Calu3 (cell line): ENCODE results near the gene HMMR. TPM values are rescaled to one million over a fixed set of nuclear protein-coding genes. Genes with fewer than 3 reads are reported as not detected.
"Not testable (repeated sequence)": the region's sequence is repeated elsewhere in the genome, so short reads cannot be mapped to it uniquely, and the experiment has no call there.

Experiments
- BruUV-seq: library from RNA; stranded (reverse); fragments of 400-500 nt; replicated peaks from 2 replicates; lab custom pipeline; 2021; lab: Mats Ljungman, UMichigan
- CTCF ChIA-PET: fragments of 300-600 bp; sonication (Branson Sonifier 250); formaldehyde crosslinking; loops from one replicate; lab custom pipeline; 2022; ENCODE audit warnings: antibody characterized with exemption; lab: Charles Lee
- DNase-seq: peaks from one replicate; pipeline ENCODE4 v3.0.0; 2022
- H3K27ac Mint-ChIP-seq: one replicate; pipeline ENCODE4 v1.8.0; 2022; ENCODE audit warnings: mixed read lengths; ENCODE audit not compliant: unreplicated experiment
- H3K27me3 Mint-ChIP-seq: one replicate; pipeline ENCODE4 v1.8.0; 2022; ENCODE audit warnings: mixed read lengths; ENCODE audit not compliant: unreplicated experiment
- H3K36me3 Mint-ChIP-seq: one replicate; pipeline ENCODE4 v1.8.0; 2022; ENCODE audit warnings: mild to moderate bottlenecking, moderate library complexity, mixed read lengths; ENCODE audit not compliant: insufficient read depth, unreplicated experiment
- H3K4me1 Mint-ChIP-seq: one replicate; pipeline ENCODE4 v1.8.0; 2022; ENCODE audit warnings: mild to moderate bottlenecking, low read depth, mixed read lengths; ENCODE audit not compliant: unreplicated experiment
- H3K4me3 Mint-ChIP-seq: one replicate; pipeline ENCODE4 v1.8.0; 2022; ENCODE audit warnings: mild to moderate bottlenecking, low read depth, moderate library complexity, mixed read lengths; ENCODE audit not compliant: unreplicated experiment
- H3K9me3 Mint-ChIP-seq: one replicate; pipeline ENCODE4 v1.8.0; 2022; ENCODE audit warnings: low read depth, mixed read lengths; ENCODE audit not compliant: unreplicated experiment
- CTCF ChIP-seq: fragments of 200-600 bp; IDR thresholded peaks from one replicate; pipeline ENCODE4 v1.8.0; 2022; ENCODE audit warnings: antibody characterized with exemption; ENCODE audit not compliant: unreplicated experiment
- intact Hi-C: fragments of 100-400 bp; cut with micrococcal nuclease; formaldehyde crosslinking; loops from one replicate; pipeline ENCODE4 v1.10.0; 2022; ENCODE audit not compliant: unreplicated experiment
- total RNA-seq: library from RNA; stranded (reverse); gene quantifications from 2 replicates; pipeline ENCODE4 v1.2.3, GENCODE V29; 2022

The HMMR gene
- total RNA-seq, 1 experiment from 2014 or later: 54.3 TPM

- no TSS peak for BruUV-seq
- TF ChIP-seq CTCF: no peak
- Mint-ChIP-seq H3K36me3 (peaks cover 72% of the 10 kb centered on the region), H3K27ac (no peak overlapping the region), H3K4me1 (no peaks in the 10 kb centered on the region), H3K27me3 (no peaks in the 10 kb centered on the region), H3K4me3 (no peak overlapping the region), H3K9me3 (no peaks in the 10 kb centered on the region)
- intact Hi-C loops: no loop called here
- CTCF ChIA-PET: interaction anchor here (0.6 kb wide), 1 partner anchor 8 kb away, joined by 4 read pairs; no protein-coding TSS in a partner anchor
- DNase-seq: no peak
Observed at GRCh38 chr5:163448491-163448890, 11.9 kb upstream of the HMMR start.

DNA sequence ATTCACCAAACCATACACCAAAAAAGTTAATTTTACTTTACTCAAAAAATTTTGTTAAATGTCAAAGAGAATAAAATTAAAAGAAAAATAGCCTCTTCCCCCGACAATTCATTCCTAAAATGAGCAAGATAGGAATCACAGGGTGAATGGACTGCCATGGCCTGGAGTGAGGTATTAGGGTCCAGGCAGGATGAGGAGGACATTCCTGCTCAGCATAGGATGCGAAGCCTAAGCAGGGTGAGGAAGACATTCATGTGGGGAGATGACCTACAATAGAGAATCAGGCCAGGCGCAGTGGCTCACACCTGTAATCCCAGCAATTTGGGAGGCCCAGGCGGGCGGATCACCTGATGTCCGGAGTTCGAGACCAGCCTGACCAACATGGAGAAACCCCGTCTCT lies 8.9 kb upstream of the HMMR start:
- H3K9me3 Mint-ChIP-seq: no peaks in the 10 kb centered on the region
- no peak overlapping the region for H3K27ac Mint-ChIP-seq
- DNase-seq: no peak
- no peak overlapping the region for H3K4me3 Mint-ChIP-seq
- H3K4me1 Mint-ChIP-seq: peaks cover 11% of the 10 kb centered on the region
- intact Hi-C loops: no loop called here
- peaks cover 76% of the 10 kb centered on the region for H3K36me3 Mint-ChIP-seq
- CTCF ChIA-PET: no interaction called here
- no peak for TF ChIP-seq CTCF
- no peaks in the 10 kb centered on the region for H3K27me3 Mint-ChIP-seq
- no TSS peak for BruUV-seq

DNA sequence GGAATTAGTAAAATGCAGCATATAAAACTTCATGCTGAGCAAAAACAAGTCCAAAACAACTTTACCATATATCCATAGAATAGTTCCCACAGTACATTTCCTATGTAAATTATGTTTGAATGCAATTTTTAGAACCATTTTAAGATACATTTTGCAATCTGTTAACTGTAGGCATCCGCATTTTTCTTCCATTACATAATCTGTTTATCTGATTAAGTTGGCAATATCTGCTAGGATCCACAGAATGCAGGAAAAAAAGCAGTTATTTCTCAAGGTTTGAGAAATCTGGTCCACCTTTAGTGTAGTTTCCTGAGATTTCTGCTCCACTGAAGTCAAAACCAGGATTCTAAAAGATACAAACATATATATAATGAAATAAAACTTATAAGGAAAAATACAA lies 6.7 kb upstream of the HMMR start:
- H3K4me3 Mint-ChIP-seq: no peak overlapping the region
- H3K9me3 Mint-ChIP-seq: no peaks in the 10 kb centered on the region
- no peak for DNase-seq
- CTCF ChIA-PET: no interaction called here
- H3K36me3 Mint-ChIP-seq: peaks cover 66% of the 10 kb centered on the region
- intact Hi-C loops: no loop called here
- no peak overlapping the region for H3K27ac Mint-ChIP-seq
- H3K27me3 Mint-ChIP-seq: no peaks in the 10 kb centered on the region
- BruUV-seq: no TSS peak
- no peak for TF ChIP-seq CTCF
- H3K4me1 Mint-ChIP-seq: peaks cover 26% of the 10 kb centered on the region

DNA sequence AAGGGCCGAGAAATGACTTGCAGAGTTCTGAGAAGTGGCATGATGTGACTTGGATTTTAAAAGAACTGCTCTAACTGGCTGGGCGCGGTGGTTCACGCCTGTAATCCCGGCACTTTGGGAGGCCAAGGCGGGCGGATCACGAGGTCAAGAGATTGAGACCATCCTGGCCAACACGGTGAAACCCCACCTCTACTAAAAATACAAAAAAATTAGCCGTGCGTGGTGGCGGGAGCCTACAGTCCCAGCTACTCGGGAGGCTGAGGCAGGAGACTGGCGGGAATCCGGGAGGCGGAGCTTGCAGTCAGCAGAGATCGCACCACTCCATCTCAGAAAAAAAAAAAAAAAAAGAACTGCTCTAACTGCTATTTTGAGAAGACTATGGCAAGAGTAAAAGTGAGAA lies 5.0 kb upstream of the HMMR start:
- H3K27me3 Mint-ChIP-seq, H3K27ac Mint-ChIP-seq, DNase-seq, H3K9me3 Mint-ChIP-seq, intact Hi-C loops, H3K4me3 Mint-ChIP-seq, BruUV-seq: not testable (repeated sequence)
- H3K4me1 Mint-ChIP-seq: peaks cover 26% of the 10 kb centered on the region
- CTCF ChIA-PET: interaction anchor here (0.7 kb wide), 2 partner anchors 35 to 1631 kb away, joined by 3 to 4 read pairs; no protein-coding TSS in a partner anchor
- H3K36me3 Mint-ChIP-seq: peaks cover 68% of the 10 kb centered on the region

GRCh38 chr5:163456029-163456589 lies 4.3 kb upstream of the HMMR start:
- CTCF ChIA-PET: interaction anchor here (0.7 kb wide), 1 partner anchor 8 kb away, joined by 4 read pairs; no protein-coding TSS in a partner anchor
- BruUV-seq: no TSS peak
- intact Hi-C loops: no loop called here
- H3K4me1 Mint-ChIP-seq: peaks cover 26% of the 10 kb centered on the region
- no peak overlapping the region for H3K27ac Mint-ChIP-seq
- no peak for DNase-seq
- no peak for TF ChIP-seq CTCF
- no peaks in the 10 kb centered on the region for H3K27me3 Mint-ChIP-seq
- H3K36me3 Mint-ChIP-seq: peaks cover 70% of the 10 kb centered on the region
- H3K4me3 Mint-ChIP-seq: no peak overlapping the region
- no peaks in the 10 kb centered on the region for H3K9me3 Mint-ChIP-seq
